Measurements from ENCODE around the gene EFNA3.

The EFNA3 gene

GRCh38 chr1:155070721-155071569, 7.7 kb upstream of the EFNA3 start:
- H3K9ac ChIP-seq (ENCODE audit: low read depth, low read length): peak overlapping the region; percentile 21
- H3K27ac ChIP-seq (ENCODE audit: low read depth, low read length): no peak overlapping the region; the same call in 1 of the 2 replicates
- WGBS: 5% methylated on average over 60 of the region's 61 CpGs
- H3K4me3 ChIP-seq (ENCODE audit: low read length): peak overlapping the region; percentile 56
- H3K9me3 ChIP-seq (ENCODE audit: insufficient read depth, low read depth, low read length): no peaks in the 10 kb centered on the region
- H3K4me1 ChIP-seq (ENCODE audit: insufficient read depth, low read length): peaks cover 26% of the 10 kb centered on the region
- H3K27me3 ChIP-seq (ENCODE audit: insufficient read depth, low read length): peaks cover 28% of the 10 kb centered on the region
- peaks cover 23% of the 10 kb centered on the region for H3K36me3 ChIP-seq (ENCODE audit: insufficient read depth, low read length)

GRCh38 chr1:155071701-155072100, 6.9 kb upstream of the EFNA3 start:
- peak overlapping the region; percentile 56 for H3K4me3 ChIP-seq (ENCODE audit: low read length)
- no peaks in the 10 kb centered on the region for H3K9me3 ChIP-seq (ENCODE audit: insufficient read depth, low read depth, low read length)
- H3K36me3 ChIP-seq (ENCODE audit: insufficient read depth, low read length): peaks cover 23% of the 10 kb centered on the region
- H3K4me1 ChIP-seq (ENCODE audit: insufficient read depth, low read length): peaks cover 26% of the 10 kb centered on the region
- no peak overlapping the region for H3K9ac ChIP-seq (ENCODE audit: low read depth, low read length)
- peaks cover 28% of the 10 kb centered on the region for H3K27me3 ChIP-seq (ENCODE audit: insufficient read depth, low read length)
- 22% methylated on average over 14 of the region's 14 CpGs for WGBS
- no peak overlapping the region for H3K27ac ChIP-seq (ENCODE audit: low read depth, low read length)

- H3K36me3 ChIP-seq (ENCODE audit: insufficient read depth, low read length): peaks cover 16% of the 10 kb centered on the region
- 45% methylated on average over 7 of the region's 7 CpGs for WGBS
- peaks cover 26% of the 10 kb centered on the region for H3K4me1 ChIP-seq (ENCODE audit: insufficient read depth, low read length)
- peaks cover 37% of the 10 kb centered on the region for H3K27me3 ChIP-seq (ENCODE audit: insufficient read depth, low read length)
- no peak overlapping the region; the same call in 1 of the 2 replicates for H3K4me3 ChIP-seq (ENCODE audit: low read length)
- no peaks in the 10 kb centered on the region for H3K9me3 ChIP-seq (ENCODE audit: insufficient read depth, low read depth, low read length)
- H3K9ac ChIP-seq (ENCODE audit: low read depth, low read length): no peak overlapping the region
- H3K27ac ChIP-seq (ENCODE audit: low read depth, low read length): no peak overlapping the region
These were observed 5.9 kb upstream of the EFNA3 start for GRCh38 chr1:155072531-155073289.

- peaks cover 46% of the 10 kb centered on the region for H3K27me3 ChIP-seq (ENCODE audit: insufficient read depth, low read length)
- WGBS: 90% methylated on average over 3 of the region's 3 CpGs
- no peak overlapping the region for H3K9ac ChIP-seq (ENCODE audit: low read depth, low read length)
- H3K9me3 ChIP-seq (ENCODE audit: insufficient read depth, low read depth, low read length): no peaks in the 10 kb centered on the region
- no peak overlapping the region for H3K27ac ChIP-seq (ENCODE audit: low read depth, low read length)
- H3K4me1 ChIP-seq (ENCODE audit: insufficient read depth, low read length): peaks cover 30% of the 10 kb centered on the region
- H3K4me3 ChIP-seq (ENCODE audit: low read length): no peak overlapping the region
- peaks cover 10% of the 10 kb centered on the region for H3K36me3 ChIP-seq (ENCODE audit: insufficient read depth, low read length)
These were observed 5.0 kb upstream of the EFNA3 start for GRCh38 chr1:155073377-155074242.

GRCh38 chr1:155075535-155075934, 3.1 kb upstream of the EFNA3 start:
- 77% methylated on average over 4 of the region's 5 CpGs for WGBS
- peaks cover 27% of the 10 kb centered on the region; the same call in 1 of the 2 replicates for H3K4me1 ChIP-seq (ENCODE audit: insufficient read depth, low read length)
- no peak overlapping the region for H3K4me3 ChIP-seq (ENCODE audit: low read length)
- no peaks in the 10 kb centered on the region for H3K36me3 ChIP-seq (ENCODE audit: insufficient read depth, low read length)
- no peak overlapping the region for H3K27ac ChIP-seq (ENCODE audit: low read depth, low read length)
- no peaks in the 10 kb centered on the region for H3K9me3 ChIP-seq (ENCODE audit: insufficient read depth, low read depth, low read length)
- H3K27me3 ChIP-seq (ENCODE audit: insufficient read depth, low read length): peaks cover 62% of the 10 kb centered on the region
- no peak overlapping the region for H3K9ac ChIP-seq (ENCODE audit: low read depth, low read length)

GRCh38 chr1:155076371-155076770, 2.3 kb upstream of the EFNA3 start:
- no peak overlapping the region for H3K9ac ChIP-seq (ENCODE audit: low read depth, low read length)
- H3K4me1 ChIP-seq (ENCODE audit: insufficient read depth, low read length): peaks cover 24% of the 10 kb centered on the region; the same call in 1 of the 2 replicates
- 79% methylated on average over 1 of the region's 1 CpG for WGBS

GRCh38 chr1:155077346-155077745, 1.3 kb upstream of the EFNA3 start:
- Histone ChIP-seq H3K27me3 (ENCODE audit: insufficient read depth, low read length) (peaks cover 65% of the 10 kb centered on the region), H3K4me1 (ENCODE audit: insufficient read depth, low read length) (peaks cover 17% of the 10 kb centered on the region; the same call in 1 of the 2 replicates), H3K9me3 (ENCODE audit: insufficient read depth, low read depth, low read length) (no peaks in the 10 kb centered on the region), H3K4me3 (ENCODE audit: low read length) (no peak overlapping the region), H3K36me3 (ENCODE audit: insufficient read depth, low read length) (no peaks in the 10 kb centered on the region), H3K27ac (ENCODE audit: low read depth, low read length) (no peak overlapping the region), H3K9ac (ENCODE audit: low read depth, low read length) (no peak overlapping the region)
- WGBS: 89% methylated on average over 3 of the region's 3 CpGs

More at GRCh38 chr1:155076371-155076770, 2.3 kb upstream of the EFNA3 start:
- Histone ChIP-seq H3K27me3 (ENCODE audit: insufficient read depth, low read length) (peaks cover 65% of the 10 kb centered on the region), H3K4me3 (ENCODE audit: low read length) (no peak overlapping the region), H3K27ac (ENCODE audit: low read depth, low read length) (no peak overlapping the region), H3K36me3 (ENCODE audit: insufficient read depth, low read length) (no peaks in the 10 kb centered on the region), H3K9me3 (ENCODE audit: insufficient read depth, low read depth, low read length) (no peaks in the 10 kb centered on the region)

- Histone ChIP-seq H3K27me3 (ENCODE audit: insufficient read depth, low read length) (peaks cover 65% of the 10 kb centered on the region), H3K36me3 (ENCODE audit: insufficient read depth, low read length) (no peaks in the 10 kb centered on the region), H3K4me3 (ENCODE audit: low read length) (peak overlapping the region; percentile 56), H3K9ac (ENCODE audit: low read depth, low read length) (no peak overlapping the region), H3K4me1 (ENCODE audit: insufficient read depth, low read length) (peaks cover 12% of the 10 kb centered on the region; the same call in 1 of the 2 replicates), H3K27ac (ENCODE audit: low read depth, low read length) (no peak overlapping the region), H3K9me3 (ENCODE audit: insufficient read depth, low read depth, low read length) (no peaks in the 10 kb centered on the region)
- 67% methylated on average over 4 of the region's 4 CpGs for WGBS
These were observed 735 bp upstream of the EFNA3 start for GRCh38 chr1:155077758-155078445.

- WGBS: 8% methylated on average over 10 of the region's 10 CpGs
- H3K27ac ChIP-seq (ENCODE audit: low read depth, low read length): no peak overlapping the region
- peaks cover 77% of the 10 kb centered on the region for H3K27me3 ChIP-seq (ENCODE audit: insufficient read depth, low read length)
- H3K9ac ChIP-seq (ENCODE audit: low read depth, low read length): peak overlapping the region; percentile 24; the same call in 1 of the 2 replicates
- no peaks in the 10 kb centered on the region for H3K9me3 ChIP-seq (ENCODE audit: insufficient read depth, low read depth, low read length)
- H3K4me3 ChIP-seq (ENCODE audit: low read length): peak overlapping the region; percentile 56
- H3K4me1 ChIP-seq (ENCODE audit: insufficient read depth, low read length): 0 out of 2 replicates have a peak, but pooled peaks cover 7% of the 10 kb centered on the region
- H3K36me3 ChIP-seq (ENCODE audit: insufficient read depth, low read length): no peaks in the 10 kb centered on the region
These were observed 511 bp downstream of the EFNA3 start for GRCh38 chr1:155079210-155079486.

Data from HUES64 (cell line).